Cardiac atrium fibroblast (primary cell): ENCODE data around the gene TIMM13. TPM values are rescaled to one million over a fixed set of nuclear protein-coding genes. Genes with fewer than 3 reads are reported as not detected.

ENCODE experiments used
- total RNA-seq: library from RNA; depleted of rRNA; stranded (reverse); fragments of >200 nt; gene quantifications from 2 replicates; pipeline ENCODE4 v1.2.3, GENCODE V29; 2015

TIMM13 gene
- total RNA-seq = 61.6 and 75.1 TPM in 2 replicates

GRCh38 chr19:2427429-2428320 is at the start of gene TIMM13:
TIMM13 (minus strand) TSS chr19:2427586; CDS start chr19:2427533, 53 bp downstream.

GRCh38 chr19:2475702-2476450 is 48.5 kb upstream of the TIMM13 start, which contains the start of gene GADD45B:
GADD45B (plus strand) TSS chr19:2476127; CDS start chr19:2476359, 232 bp downstream.

Other genes starting within 250 kb of the TIMM13 start
- gene PLEKHJ1, start 191.3 kb downstream of the TIMM13 start, total RNA-seq = 48.3 and 67.2 TPM in 2 replicates
- 33.0 and 33.6 TPM in 2 replicates for gene SF3A2, start 190.8 kb downstream of the TIMM13 start, total RNA-seq
- 0.32 TPM in 1 of 2 replicates, not detected in the other for gene AMH, start 178.3 kb downstream of the TIMM13 start, total RNA-seq
- gene JSRP1, start 171.2 kb downstream of the TIMM13 start, total RNA-seq = not detected in 2 replicates
- gene PEAK3, start 145.4 kb downstream of the TIMM13 start, total RNA-seq = not detected in 2 replicates
- gene LINGO3, start 119.4 kb downstream of the TIMM13 start, total RNA-seq = 0.49 TPM in 1 of 2 replicates, not detected in the other
- gene LSM7, start 99.0 kb downstream of the TIMM13 start, total RNA-seq = 120 and 145 TPM in 2 replicates
- 53.8 and 62.2 TPM in 2 replicates for gene SPPL2B, start 98.9 kb downstream of the TIMM13 start, total RNA-seq
- gene TMPRSS9, start 67.3 kb downstream of the TIMM13 start, total RNA-seq = not detected in 2 replicates
- 49.5 and 66.4 TPM in 2 replicates for gene LMNB2, start 29.4 kb upstream of the TIMM13 start, total RNA-seq
- gene GADD45B, start 48.5 kb upstream of the TIMM13 start, total RNA-seq = 119 and 194 TPM in 2 replicates